ENCODE measurements around the gene PANX3. TPM values are rescaled to one million over a fixed set of nuclear protein-coding genes. Genes with fewer than 3 reads are reported as not detected.
"Not testable (repeated sequence)": the region's sequence is repeated elsewhere in the genome, so short reads cannot be mapped to it uniquely, and the experiment has no call there.

The PANX3 gene
- total RNA-seq, 1 donor from 2014 or later: not detected

DNA sequence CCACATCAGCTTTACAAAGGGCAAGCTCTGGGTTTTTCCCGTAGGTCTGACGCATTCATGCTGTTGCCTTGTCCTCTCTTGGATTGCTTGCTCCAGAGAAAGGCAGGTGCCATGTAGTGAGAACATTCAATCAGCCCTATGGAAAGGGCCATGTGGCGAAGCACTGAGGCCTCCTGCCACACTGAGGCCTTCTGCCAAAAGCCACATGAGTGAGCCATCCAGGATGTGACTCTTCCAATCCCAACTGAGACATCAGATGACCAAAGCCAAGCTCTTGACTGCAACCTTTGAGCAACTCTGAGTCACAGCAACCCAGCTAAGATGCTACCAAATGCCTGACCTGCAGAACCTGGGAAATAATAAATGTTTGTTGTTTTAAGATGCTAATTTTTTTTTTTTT lies 9.0 kb upstream of the PANX3 start:
- Mint-ChIP-seq H3K4me3 (no peak overlapping the region), H3K36me3 (no peaks in the 10 kb centered on the region), H3K4me1 (no peaks in the 10 kb centered on the region), H3K9me3 (peaks cover 9% of the 10 kb centered on the region), H3K27me3 (ENCODE audit: low read depth) (peaks cover 24% of the 10 kb centered on the region), H3K27ac (no peak overlapping the region)
- TF ChIP-seq, protein P1, sequence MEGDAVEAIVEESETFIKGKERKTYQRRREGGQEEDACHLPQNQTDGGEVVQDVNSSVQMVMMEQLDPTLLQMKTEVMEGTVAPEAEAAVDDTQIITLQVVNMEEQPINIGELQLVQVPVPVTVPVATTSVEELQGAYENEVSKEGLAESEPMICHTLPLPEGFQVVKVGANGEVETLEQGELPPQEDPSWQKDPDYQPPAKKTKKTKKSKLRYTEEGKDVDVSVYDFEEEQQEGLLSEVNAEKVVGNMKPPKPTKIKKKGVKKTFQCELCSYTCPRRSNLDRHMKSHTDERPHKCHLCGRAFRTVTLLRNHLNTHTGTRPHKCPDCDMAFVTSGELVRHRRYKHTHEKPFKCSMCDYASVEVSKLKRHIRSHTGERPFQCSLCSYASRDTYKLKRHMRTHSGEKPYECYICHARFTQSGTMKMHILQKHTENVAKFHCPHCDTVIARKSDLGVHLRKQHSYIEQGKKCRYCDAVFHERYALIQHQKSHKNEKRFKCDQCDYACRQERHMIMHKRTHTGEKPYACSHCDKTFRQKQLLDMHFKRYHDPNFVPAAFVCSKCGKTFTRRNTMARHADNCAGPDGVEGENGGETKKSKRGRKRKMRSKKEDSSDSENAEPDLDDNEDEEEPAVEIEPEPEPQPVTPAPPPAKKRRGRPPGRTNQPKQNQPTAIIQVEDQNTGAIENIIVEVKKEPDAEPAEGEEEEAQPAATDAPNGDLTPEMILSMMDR (IDR thresholded peaks at IDR 0.05; ENCODE audit: unreplicated experiment): no peak
- no peak for DNase-seq (ENCODE audit: low spot score in 2 of 2, unreplicated experiment in 2 of 2)

DNA sequence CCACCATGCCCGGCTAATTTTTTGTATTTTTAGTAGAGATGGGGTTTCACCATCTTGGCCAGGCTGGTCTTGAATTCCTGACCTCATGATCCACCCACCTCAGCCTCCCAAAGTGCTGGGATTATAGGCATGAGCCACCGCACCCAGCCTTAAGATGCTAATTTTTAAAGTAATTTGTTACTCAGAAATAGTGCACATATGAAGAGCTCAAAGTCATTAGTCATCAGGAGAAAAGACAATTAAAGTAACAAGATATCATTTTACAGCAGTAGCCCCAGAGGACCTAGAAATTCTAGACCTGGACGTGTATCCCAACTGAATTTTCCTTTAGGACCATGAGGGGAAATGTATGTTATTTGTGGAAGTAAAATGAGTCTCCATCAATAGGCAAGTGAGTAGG lies 8.5 kb upstream of the PANX3 start:
- not testable (repeated sequence) for H3K9me3 Mint-ChIP-seq; H3K4me1 Mint-ChIP-seq; H3K36me3 Mint-ChIP-seq; DNase-seq (ENCODE audit: low spot score in 2 of 2, unreplicated experiment in 2 of 2); H3K27ac Mint-ChIP-seq; H3K4me3 Mint-ChIP-seq
- peaks cover 19% of the 10 kb centered on the region for H3K27me3 Mint-ChIP-seq (ENCODE audit: low read depth)

DNA sequence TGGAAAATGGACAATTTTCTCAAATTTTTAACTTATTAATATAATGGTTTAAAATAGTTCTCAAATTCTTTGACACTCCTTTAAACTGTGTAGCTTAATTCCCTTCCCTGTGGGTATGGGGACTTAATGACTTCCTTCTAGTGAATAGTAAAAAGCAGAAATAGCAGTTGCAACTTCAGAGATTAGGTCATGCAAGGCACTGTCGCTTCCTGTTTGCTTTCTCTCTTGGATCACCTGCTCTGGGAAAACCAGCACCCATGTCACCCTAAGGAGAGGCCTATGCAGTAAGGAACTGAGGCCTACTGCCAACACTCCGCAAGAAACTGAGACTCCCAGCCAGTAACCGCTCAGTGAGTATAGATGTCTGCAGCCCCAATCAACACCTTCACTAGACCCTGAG lies 5.5 kb upstream of the PANX3 start:
- Mint-ChIP-seq H3K27ac (no peak overlapping the region), H3K36me3 (no peaks in the 10 kb centered on the region), H3K4me1 (no peaks in the 10 kb centered on the region), H3K9me3 (no peaks in the 10 kb centered on the region), H3K4me3 (no peak overlapping the region), H3K27me3 (ENCODE audit: low read depth) (peaks cover 5% of the 10 kb centered on the region)
- no peak for DNase-seq (ENCODE audit: low spot score in 2 of 2, unreplicated experiment in 2 of 2)
- TF ChIP-seq, protein P1 (IDR thresholded peaks at IDR 0.05; ENCODE audit: unreplicated experiment): no peak

DNA sequence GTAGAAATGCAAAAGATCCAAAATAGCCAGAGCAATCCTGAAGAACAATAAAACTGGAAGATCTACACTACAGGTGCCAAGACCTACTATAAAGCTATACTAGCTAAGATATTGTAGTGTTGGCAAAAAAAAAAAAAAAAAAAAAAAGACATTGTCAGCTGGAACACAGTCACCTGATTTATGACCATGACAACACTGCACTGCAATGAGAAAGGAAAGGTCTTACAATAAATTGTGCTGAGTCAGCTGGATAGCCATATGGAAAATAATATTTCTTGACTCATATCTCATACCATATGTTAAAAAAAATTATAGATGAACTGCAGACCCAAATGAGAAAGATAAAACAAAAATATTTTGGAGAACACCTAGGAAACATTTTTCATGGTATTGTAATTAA lies 3.1 kb upstream of the PANX3 start:
- Mint-ChIP-seq H3K36me3 (no peaks in the 10 kb centered on the region), H3K4me1 (no peaks in the 10 kb centered on the region), H3K27ac (no peak overlapping the region), H3K4me3 (no peak overlapping the region), H3K27me3 (ENCODE audit: low read depth) (peaks cover 6% of the 10 kb centered on the region), H3K9me3 (no peaks in the 10 kb centered on the region)
- TF ChIP-seq, protein P1 (IDR thresholded peaks at IDR 0.05; ENCODE audit: unreplicated experiment): no peak
- no peak for DNase-seq (ENCODE audit: low spot score in 2 of 2, unreplicated experiment in 2 of 2)

DNA sequence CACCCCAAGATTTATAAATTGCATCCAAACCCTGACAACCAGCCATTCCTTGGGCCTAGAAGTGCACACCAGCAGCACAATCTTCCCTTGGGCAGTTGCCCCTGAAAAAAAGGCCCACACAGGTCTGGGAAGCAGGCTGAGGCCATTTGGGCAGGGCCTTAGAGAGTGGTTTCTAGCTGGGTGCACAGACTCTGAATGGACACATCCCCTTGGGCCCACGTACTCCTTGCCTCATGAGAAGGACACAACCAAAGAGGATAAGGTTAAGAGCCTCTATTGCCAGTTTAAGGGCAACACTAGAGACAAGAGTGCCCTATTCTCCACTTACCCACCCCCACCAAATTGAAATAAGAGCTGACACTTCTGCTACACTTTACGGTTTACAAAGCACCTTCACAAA lies 933 bp upstream of the PANX3 start:
- DNase-seq (ENCODE audit: low spot score in 2 of 2, unreplicated experiment in 2 of 2): no peak
- no peaks in the 10 kb centered on the region for H3K36me3 Mint-ChIP-seq
- no peaks in the 10 kb centered on the region for H3K4me1 Mint-ChIP-seq
- peaks cover 14% of the 10 kb centered on the region for H3K27me3 Mint-ChIP-seq (ENCODE audit: low read depth)
- H3K27ac Mint-ChIP-seq: no peak overlapping the region
- H3K9me3 Mint-ChIP-seq: no peaks in the 10 kb centered on the region
- TF ChIP-seq, protein P1 (IDR thresholded peaks at IDR 0.05; ENCODE audit: unreplicated experiment): no peak
- no peak overlapping the region for H3K4me3 Mint-ChIP-seq

DNA sequence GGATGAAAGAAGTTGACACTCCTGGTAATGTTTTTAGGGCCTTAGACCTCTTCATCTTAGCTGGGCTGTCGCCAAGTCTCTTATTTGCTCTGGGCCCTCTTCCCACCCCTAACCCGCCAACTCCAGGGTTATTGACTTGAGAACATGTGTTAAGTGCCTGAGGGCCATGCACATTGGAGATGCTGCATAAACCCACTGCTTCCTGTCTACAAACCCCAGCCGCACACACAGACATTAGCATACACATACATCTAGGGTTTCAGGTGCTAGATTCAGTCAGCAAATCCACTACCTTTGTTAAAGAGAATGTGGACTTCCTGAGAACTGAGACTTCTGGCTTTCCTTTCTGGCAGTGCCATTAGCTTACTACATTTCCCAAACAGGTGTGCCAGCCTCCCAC lies 817 bp downstream of the PANX3 start:
- no peaks in the 10 kb centered on the region for H3K9me3 Mint-ChIP-seq
- H3K27me3 Mint-ChIP-seq (ENCODE audit: low read depth): peaks cover 18% of the 10 kb centered on the region
- DNase-seq (ENCODE audit: low spot score in 2 of 2, unreplicated experiment in 2 of 2): no peak
- no peaks in the 10 kb centered on the region for H3K36me3 Mint-ChIP-seq
- no peak overlapping the region for H3K4me3 Mint-ChIP-seq
- H3K4me1 Mint-ChIP-seq: no peaks in the 10 kb centered on the region
- H3K27ac Mint-ChIP-seq: no peak overlapping the region
- TF ChIP-seq, protein P1 (IDR thresholded peaks at IDR 0.05; ENCODE audit: unreplicated experiment): no peak
